ENCODE measurements around the gene RABGEF1. TPM values are rescaled to one million over a fixed set of nuclear protein-coding genes. Genes with fewer than 3 reads are reported as not detected.

RABGEF1 gene
- total RNA-seq, 1 experiment from 2014 or later = 49.5 TPM

DNA sequence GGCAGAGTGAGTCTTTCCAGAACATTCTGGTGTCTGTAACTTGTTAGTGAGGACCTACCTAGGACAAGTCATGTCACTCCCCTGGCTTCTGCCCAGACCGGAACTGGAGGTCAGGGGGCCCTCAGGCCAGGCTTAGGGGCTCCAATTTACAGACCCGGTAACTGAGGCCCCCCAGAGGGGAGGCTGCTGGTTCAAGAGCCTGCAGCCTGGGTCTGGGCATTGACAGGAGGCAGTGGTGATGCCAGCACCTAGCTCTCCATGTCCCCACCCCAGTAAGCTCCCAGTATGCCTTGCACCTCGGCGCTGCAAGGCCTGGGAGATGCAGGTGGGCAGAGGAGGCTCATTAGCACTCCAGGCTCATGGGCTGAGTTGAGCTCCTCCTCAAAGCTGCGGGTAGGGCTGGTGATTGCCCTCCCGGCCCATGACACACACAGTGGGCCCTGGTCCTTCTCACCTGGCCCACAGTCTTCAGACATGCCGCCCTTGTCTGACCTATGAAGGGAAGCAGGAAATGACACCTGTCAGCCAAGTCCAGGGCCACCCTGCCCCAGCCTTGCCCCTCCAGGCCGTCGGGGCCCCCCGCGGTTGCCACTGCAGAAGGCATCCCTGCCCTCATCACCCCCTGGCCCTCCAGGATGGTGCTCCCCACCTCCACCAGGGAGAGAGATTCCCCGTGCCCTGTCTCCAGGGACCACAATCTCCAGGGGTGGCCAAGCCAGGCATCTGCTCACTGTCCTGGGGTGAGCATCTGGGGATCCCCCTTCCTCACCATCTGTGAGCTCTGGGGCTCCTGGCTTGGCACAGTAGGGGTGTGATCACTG is 92.2 kb downstream of the RABGEF1 start:
- TF ChIP-seq, protein P1, sequence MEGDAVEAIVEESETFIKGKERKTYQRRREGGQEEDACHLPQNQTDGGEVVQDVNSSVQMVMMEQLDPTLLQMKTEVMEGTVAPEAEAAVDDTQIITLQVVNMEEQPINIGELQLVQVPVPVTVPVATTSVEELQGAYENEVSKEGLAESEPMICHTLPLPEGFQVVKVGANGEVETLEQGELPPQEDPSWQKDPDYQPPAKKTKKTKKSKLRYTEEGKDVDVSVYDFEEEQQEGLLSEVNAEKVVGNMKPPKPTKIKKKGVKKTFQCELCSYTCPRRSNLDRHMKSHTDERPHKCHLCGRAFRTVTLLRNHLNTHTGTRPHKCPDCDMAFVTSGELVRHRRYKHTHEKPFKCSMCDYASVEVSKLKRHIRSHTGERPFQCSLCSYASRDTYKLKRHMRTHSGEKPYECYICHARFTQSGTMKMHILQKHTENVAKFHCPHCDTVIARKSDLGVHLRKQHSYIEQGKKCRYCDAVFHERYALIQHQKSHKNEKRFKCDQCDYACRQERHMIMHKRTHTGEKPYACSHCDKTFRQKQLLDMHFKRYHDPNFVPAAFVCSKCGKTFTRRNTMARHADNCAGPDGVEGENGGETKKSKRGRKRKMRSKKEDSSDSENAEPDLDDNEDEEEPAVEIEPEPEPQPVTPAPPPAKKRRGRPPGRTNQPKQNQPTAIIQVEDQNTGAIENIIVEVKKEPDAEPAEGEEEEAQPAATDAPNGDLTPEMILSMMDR (IDR thresholded peaks at IDR 0.05; ENCODE audit: unreplicated experiment) = no peak
- no peak for DNase-seq (ENCODE audit: unreplicated experiment)
- H3K27ac Mint-ChIP-seq (ENCODE audit: low read depth, unreplicated experiment) = no peak overlapping the region
- BruUV-seq (replicated peaks) = no TSS peak
- ChIA-PET POLR2A (no interaction called here), CTCF (interaction anchor here (0.7 kb wide), 1 partner anchor 207 kb away, joined by 3 read pairs; no protein-coding TSS in a partner anchor)
- H3K27me3 Mint-ChIP-seq (ENCODE audit: insufficient read depth, unreplicated experiment) = no peaks in the 10 kb centered on the region
- no peaks in the 10 kb centered on the region for H3K9me3 Mint-ChIP-seq (ENCODE audit: unreplicated experiment)
- no peaks in the 10 kb centered on the region for H3K36me3 Mint-ChIP-seq (ENCODE audit: insufficient read depth, unreplicated experiment)
- intact Hi-C loops (cut with micrococcal nuclease) = no loop called here
- peaks cover 6% of the 10 kb centered on the region for H3K4me1 Mint-ChIP-seq (ENCODE audit: insufficient read depth, unreplicated experiment)
- no peak overlapping the region for H3K4me3 Mint-ChIP-seq (ENCODE audit: unreplicated experiment)

DNA sequence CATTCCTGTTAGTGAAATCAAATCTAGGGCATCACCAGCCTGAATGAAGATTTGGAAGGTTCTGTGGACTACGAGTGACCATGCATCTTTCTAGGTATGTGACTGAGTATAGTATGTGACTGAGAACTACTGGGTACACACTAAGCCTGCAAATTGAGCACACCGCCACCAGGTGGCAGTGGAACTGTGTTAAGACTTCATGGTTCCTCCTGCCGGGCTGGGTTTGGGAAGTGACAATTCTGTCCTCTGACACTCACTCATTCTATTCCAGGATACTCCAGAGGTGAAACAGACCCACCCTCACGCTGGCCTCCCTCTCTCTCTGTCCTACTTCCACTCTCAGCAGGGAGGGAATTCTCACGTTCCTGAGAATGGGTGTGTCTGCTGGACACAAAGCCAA is 96.5 kb downstream of the RABGEF1 start:
- no peaks in the 10 kb centered on the region for H3K9me3 Mint-ChIP-seq (ENCODE audit: unreplicated experiment)
- H3K27me3 Mint-ChIP-seq (ENCODE audit: insufficient read depth, unreplicated experiment) = no peaks in the 10 kb centered on the region
- CTCF ChIA-PET = interaction anchor here (0.7 to 1.0 kb wide), 2 partner anchors 132 to 163 kb away, joined by 3 to 5 read pairs; no protein-coding TSS in a partner anchor
- intact Hi-C loops (cut with micrococcal nuclease) = no loop called here
- no peak overlapping the region for H3K27ac Mint-ChIP-seq (ENCODE audit: low read depth, unreplicated experiment)
- peak; percentile 78 for DNase-seq (ENCODE audit: unreplicated experiment)
- no TSS peak for BruUV-seq (replicated peaks)
- H3K36me3 Mint-ChIP-seq (ENCODE audit: insufficient read depth, unreplicated experiment) = no peaks in the 10 kb centered on the region
- H3K4me1 Mint-ChIP-seq (ENCODE audit: insufficient read depth, unreplicated experiment) = no peaks in the 10 kb centered on the region
- POLR2A ChIA-PET = no interaction called here
- H3K4me3 Mint-ChIP-seq (ENCODE audit: unreplicated experiment) = no peak overlapping the region
- TF ChIP-seq, protein P1 (IDR thresholded peaks at IDR 0.05; ENCODE audit: unreplicated experiment) = peak; percentile 64

DNA sequence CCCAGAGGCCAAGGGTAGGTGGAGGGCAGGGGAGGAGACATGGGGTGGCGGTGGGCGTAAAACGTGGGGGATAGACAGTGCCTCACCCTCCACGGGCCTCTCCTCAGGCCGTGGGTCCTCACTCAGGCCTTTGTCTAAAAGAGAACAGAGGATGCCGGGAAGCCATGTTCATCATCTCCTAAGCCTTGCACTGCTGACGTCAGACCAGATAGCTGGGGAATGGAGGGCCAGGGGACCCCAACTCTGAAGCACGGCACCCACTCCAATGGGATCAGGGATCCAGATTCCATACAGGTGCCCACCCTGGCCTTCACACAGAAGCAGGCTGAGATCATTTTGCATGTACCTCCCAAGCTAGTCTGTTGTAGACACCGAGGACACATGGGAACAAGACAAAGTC is 97.1 kb downstream of the RABGEF1 start:
- intact Hi-C loops (cut with micrococcal nuclease) = no loop called here
- ChIA-PET POLR2A (no interaction called here), CTCF (interaction anchor here (0.6 to 1.0 kb wide), 3 partner anchors 90 to 162 kb away, joined by 3 to 5 read pairs (median 3); no protein-coding TSS in a partner anchor)
- no peaks in the 10 kb centered on the region for H3K36me3 Mint-ChIP-seq (ENCODE audit: insufficient read depth, unreplicated experiment)
- TF ChIP-seq, protein P1 (IDR thresholded peaks at IDR 0.05; ENCODE audit: unreplicated experiment) = no peak
- no TSS peak for BruUV-seq (replicated peaks)
- H3K4me3 Mint-ChIP-seq (ENCODE audit: unreplicated experiment) = no peak overlapping the region
- no peak overlapping the region for H3K27ac Mint-ChIP-seq (ENCODE audit: low read depth, unreplicated experiment)
- DNase-seq (ENCODE audit: unreplicated experiment) = no peak
- H3K9me3 Mint-ChIP-seq (ENCODE audit: unreplicated experiment) = no peaks in the 10 kb centered on the region
- H3K4me1 Mint-ChIP-seq (ENCODE audit: insufficient read depth, unreplicated experiment) = no peaks in the 10 kb centered on the region
- H3K27me3 Mint-ChIP-seq (ENCODE audit: insufficient read depth, unreplicated experiment) = no peaks in the 10 kb centered on the region

DNA sequence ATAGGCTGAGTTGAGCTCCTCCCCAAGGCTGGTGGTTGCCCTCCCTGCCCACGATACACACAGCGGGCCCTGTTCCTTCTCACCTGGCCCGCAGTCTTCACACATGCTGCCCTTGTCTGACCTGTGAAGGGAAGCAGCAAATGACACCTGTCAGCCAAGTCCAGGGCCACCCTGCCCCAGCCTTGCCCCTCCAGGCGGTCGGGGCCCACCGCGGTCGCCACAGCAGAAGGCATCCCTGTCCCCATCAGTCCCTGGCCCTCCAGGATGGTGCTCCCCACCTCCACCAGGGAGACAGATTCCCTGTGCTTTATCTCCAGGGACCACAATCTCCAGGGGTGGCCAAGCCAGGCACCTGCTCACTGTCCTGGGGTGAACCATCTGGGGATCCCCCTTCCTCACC is 99.3 kb downstream of the RABGEF1 start:
- ChIA-PET POLR2A (no interaction called here), CTCF (no interaction called here)
- Mint-ChIP-seq H3K9me3 (ENCODE audit: unreplicated experiment) (no peaks in the 10 kb centered on the region), H3K4me3 (ENCODE audit: unreplicated experiment) (no peak overlapping the region), H3K4me1 (ENCODE audit: insufficient read depth, unreplicated experiment) (peaks cover 6% of the 10 kb centered on the region), H3K36me3 (ENCODE audit: insufficient read depth, unreplicated experiment) (peaks cover 4% of the 10 kb centered on the region), H3K27me3 (ENCODE audit: insufficient read depth, unreplicated experiment) (no peaks in the 10 kb centered on the region), H3K27ac (ENCODE audit: low read depth, unreplicated experiment) (no peak overlapping the region)
- no peak for DNase-seq (ENCODE audit: unreplicated experiment)
- TF ChIP-seq, protein P1 (IDR thresholded peaks at IDR 0.05; ENCODE audit: unreplicated experiment) = no peak
- intact Hi-C loops (cut with micrococcal nuclease) = loop anchor here (10.0 kb wide), 2 partner anchors 115 to 155 kb away; partner anchors contain the start of genes SBDS and TYW1
- no TSS peak for BruUV-seq (replicated peaks)
